Left colon (tissue), 2 donors: ENCODE measurements around the gene CRADD. TPM values are rescaled to one million over a fixed set of nuclear protein-coding genes. Genes with fewer than 3 reads are reported as not detected.
"Not testable (repeated sequence)": the region's sequence is repeated elsewhere in the genome, so short reads cannot be mapped to it uniquely, and the experiment has no call there.

Experiments used
- ATAC-seq: fragments of 200-7000 bp; cut with Tn5 transposase; one replicate; pipeline ENCODE4 v1.9.1; 2020; ENCODE audit warnings: mild to moderate bottlenecking, moderate library complexity
- DNase-seq, 2 donors: peaks; one replicate each; pipeline ENCODE4 v3.0.0-alpha.2; 2020
- intact Hi-C, 2 donors: fragments of 100-400 bp; cut with DNase I in 1 of 2; cut with micrococcal nuclease in 1 of 2; formaldehyde crosslinking; loops; one replicate each; pipeline versions ENCODE4 v1.11.2 to v1.14.0; 2022; cut with DNase I, micrococcal nuclease
- total RNA-seq, 2 donors: library from RNA; stranded (reverse); fragmentation: NEBNext Ultra II Directional; extraction: Animal tissue kit (Norgen Biotek cat#: 25700); gene quantifications; one replicate each; pipeline ENCODE4 v1.2.1, GENCODE V29; 2021
- donor health status: DM: no; HTN: no; CAD: no.
- donor health status: DM: yes; HTN: yes; CAD: no.

The CRADD gene
- total RNA-seq, 2 donors from 2014 or later: 22.1 to 27.6 TPM

DNA sequence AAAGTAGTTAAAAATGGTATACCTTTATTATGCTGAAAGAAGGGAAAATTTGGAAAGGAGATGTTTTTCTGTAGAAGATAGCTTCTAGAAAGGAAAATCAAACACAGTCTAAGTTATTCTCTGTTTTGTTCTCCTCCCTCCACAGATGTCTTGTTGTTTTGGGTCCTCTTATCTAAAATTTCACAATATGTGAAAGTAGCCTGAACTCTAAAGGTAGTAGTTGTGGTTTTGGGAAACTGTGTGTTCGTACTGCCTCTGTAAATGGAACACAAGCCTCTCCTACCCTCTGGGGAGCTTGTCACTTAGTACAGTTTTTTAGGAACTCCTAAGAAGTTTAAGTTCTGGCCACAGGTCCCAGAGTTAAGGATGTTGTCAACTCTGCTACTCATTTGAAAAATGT is 112.6 kb downstream of the CRADD start:
- ATAC-seq (no peak), DNase-seq (no peak)
- intact Hi-C loops: no loop called here

DNA sequence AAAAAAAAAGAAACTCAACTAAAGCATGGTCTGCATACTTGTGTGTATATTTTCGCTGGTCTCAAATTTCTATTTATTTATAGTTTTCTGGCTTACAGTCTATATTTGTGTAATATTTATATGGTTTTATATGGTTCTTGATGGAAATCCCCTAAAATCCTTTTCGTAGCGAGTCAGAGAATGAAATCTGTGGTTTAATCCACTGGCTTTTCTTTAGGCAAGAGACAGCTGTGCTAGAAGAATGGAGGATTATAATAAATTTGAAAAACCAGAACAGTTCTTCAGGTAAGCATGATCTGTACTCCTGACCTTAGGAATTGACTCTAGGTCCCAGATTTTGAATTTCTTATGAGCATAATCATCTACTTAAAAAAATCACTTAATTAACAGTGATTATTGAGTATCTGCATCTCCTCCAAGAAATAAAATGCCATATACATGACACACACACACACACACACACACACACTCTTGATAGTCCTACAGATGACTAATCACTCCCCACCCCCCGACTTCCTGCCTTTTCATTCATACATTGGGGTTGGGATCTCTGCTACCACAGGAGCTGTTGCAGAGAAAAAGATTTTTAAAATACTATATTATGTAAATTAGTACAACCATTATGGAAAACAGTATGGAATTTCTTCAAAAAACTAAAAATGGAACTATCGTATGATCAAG is 113.4 kb downstream of the CRADD start:
- intact Hi-C loops: no loop called here
- ATAC-seq (no peak), DNase-seq (no peak)

DNA sequence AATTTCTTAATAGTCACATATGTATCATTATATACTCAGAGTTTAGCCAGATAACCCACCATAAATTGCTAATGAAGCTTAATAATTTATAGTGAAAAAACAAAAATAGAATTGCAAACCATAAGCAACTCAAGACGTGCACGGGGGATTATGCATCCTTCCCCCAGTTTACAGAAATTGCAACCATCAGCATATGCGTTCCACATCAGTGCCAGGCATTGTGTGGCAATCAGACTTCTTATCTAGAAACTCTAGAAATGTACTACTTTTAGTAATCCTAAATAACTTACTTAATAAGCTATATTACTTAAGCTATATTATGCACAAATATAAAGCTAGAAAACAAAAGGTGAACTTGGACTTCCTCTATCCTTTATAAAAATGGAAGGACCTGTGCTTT is 115.8 kb downstream of the CRADD start:
- DNase-seq: no peak
- ATAC-seq: no peak
- intact Hi-C loops: no loop called here

DNA sequence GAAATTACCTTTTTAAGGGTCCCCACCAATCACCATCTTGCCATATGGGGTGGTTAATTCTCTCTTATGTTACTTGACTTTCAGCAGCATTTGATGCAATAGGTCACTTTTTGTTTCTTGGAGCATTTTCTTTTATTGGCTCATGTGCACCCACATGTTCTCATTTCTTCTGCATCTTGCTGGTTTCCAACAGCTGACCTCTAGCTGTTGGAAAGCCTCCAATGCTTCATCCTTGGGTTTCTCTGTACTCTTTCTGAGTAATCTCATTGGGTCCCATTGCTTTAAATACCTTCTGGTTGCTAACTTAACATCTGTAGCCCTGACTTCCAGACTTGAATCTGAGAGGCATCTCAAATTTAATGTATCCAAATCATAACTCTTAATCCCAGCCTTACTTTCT is 116.8 kb downstream of the CRADD start:
- intact Hi-C loops: no loop called here
- DNase-seq (no peak), ATAC-seq (no peak)

DNA sequence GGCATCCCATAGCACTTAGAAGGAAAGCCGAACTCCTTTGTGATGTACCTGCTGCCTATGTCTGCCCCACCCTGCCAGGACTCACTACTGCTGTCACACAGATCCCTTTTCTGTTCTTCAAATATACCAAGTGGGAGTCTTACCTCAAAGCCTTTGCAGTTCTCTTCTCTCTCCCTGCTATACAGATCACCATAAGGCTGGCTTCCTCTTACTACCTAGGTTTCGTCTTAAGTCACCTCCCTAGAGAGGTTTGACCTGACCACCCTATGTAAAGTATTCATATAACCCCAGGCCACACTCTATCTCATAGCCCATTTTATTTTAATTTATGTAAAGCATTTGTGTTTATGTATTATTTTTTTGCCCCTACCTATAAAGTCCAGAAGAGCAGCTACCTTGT is 117.6 kb downstream of the CRADD start:
- intact Hi-C loops: no loop called here
- no peak for DNase-seq
- no peak for ATAC-seq

DNA sequence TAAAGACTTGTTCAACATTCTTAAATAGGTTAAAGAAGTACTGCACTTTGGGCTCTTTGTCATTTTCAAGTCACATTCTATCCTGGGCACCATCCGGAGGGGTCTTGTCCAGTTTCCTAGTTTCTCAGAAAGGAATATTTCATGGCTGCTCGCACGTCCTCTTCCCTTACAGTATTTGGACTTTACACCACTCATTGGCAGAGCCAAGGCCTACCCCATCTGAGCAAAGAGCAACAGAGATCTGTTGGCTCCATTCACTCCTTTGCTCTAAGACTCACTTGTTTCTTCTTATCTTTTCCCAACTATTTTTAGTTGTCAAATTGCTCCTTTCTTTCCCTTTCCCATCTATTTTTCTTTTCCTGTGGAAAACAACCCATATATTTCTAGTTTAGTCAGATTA is 118.2 kb downstream of the CRADD start:
- intact Hi-C loops: no loop called here
- ATAC-seq (peak; percentile 51), DNase-seq (no peak)

DNA sequence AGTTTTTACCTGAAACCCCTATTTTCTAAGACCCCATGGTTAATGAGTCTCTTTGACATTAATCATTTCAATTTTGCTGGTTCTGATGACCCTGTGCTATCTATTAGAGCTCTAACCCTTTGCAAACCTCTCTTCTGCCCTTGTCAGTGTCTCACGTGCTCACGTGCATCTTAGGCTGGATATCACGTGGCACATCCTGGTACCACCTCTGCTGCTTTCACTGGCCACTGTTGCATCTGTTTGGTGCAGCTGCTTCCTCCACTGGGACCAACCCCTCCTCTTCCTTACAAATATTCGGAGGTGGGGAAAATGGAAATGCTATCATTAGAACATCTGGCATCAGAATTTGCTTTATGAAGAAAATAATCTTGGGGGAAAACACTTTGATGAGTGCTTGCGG is 119.6 kb downstream of the CRADD start:
- intact Hi-C loops: no loop called here
- DNase-seq (no peak), ATAC-seq (no peak)

DNA sequence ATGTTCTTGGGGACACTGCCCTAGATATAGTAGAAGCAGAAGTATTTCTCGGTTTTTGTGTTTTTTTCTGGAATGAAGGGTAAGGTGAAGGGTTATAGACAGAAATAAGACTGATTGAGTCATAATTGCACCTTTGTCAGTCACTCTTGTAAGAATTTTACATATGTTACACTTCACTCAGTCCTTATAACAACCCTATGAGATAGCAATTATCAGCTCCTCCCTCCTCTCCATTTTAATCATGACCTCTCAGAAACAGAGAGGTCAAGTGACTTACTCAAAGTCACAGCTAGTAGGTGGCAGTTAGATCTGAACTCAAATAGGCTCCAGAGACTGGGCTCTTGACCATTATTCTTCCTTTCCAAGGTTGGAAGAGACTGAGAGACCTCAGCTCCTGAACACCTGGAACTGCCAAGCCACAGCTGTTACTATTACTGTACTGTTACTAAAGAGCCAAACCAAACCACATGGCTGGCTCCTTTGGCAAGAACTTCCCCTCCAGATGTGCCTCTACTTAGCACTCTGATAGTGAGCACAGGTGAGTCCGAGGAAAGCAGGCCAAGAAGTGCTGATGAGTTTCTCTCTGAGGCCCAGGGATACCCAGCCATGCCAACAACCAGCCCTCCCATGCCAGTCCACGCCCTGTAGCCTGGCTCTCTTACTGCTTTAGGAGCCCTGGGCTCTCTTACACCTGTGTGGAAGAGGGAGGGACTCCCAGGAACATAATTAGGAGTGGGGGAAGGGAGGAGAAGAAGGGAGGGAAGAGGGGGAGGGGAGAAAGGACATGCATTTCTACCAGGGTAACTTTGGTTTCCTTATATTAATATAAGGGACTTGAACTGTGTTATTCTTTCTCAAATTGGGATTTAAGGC is 121.3 kb downstream of the CRADD start:
- DNase-seq (no peak), ATAC-seq (peak; percentile 52)
- intact Hi-C loops: no loop called here

DNA sequence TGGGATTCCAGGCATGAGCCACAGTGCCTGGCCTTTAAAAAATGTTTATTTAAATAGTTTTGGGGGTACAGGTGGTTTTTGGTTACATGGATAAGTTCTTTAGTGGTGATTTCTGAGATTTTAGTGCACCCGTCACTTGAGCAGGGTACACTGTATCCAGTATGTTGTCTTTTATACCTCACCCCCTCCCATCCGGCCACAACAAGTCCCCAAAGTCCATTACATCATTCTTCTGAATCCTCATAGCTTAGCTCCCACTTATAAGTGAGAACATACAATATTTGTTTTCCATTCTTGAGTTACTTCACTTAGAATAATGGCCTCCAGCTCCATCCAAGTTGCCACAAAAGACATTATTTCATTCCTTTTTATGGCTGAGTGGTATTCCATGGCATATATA is 124.5 kb downstream of the CRADD start:
- intact Hi-C loops, DNase-seq, ATAC-seq: not testable (repeated sequence)

DNA sequence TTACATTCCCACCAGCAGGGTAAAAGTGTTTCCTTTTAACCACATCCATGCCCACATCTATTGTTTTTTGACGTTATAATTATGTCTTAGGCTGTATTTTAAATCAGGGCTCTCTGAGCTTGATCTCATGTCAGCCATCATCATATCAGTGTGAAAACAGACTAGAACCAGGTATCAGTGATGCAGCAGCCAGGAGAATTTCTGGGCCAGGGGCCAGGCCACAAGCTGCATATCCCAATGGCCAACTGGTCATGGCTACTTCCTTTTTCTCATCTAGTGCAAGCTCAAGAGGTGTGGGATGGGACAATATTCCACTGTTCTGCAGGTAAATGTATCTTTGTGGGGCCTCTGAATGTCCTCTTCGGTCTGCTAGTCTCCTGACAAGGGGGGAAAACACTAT is 125.1 kb downstream of the CRADD start:
- intact Hi-C loops: no loop called here
- ATAC-seq (no peak), DNase-seq (no peak)

DNA sequence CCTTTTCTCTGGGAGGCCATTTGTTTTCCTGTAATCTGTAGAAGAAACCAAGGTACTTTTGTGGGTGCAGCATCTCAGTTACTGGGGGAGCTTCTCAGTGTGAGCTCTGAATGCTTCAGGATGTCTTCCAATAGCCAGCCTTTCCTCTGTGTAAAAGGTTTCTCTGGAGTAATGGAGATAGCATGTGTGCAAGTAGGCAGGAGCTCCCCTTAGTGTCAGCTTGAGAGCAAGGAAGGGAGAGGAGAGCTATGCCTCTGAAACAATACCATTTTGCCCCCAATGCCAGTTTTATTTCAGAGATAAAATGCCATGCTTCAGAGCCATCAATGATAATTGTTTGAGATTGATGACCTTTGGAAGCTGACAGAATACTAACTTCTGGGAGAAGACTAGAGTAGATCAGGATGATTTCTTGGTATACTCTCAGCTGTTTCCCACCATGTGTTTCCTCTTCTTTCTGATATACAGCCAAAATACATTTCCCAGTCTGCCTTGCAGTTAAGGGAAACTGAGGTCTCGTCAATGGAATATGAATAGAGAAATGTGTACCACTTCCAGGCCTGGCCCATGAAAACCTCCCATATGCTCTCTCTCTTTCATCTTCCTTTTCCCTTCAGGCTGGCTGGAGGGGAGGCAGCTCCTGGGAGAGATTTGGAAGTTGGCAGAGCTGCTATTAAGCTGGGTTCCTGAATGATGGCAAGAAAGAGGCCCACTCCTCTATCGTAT is 125.7 kb downstream of the CRADD start:
- ATAC-seq (no peak), DNase-seq (no peak)
- intact Hi-C loops: no loop called here

DNA sequence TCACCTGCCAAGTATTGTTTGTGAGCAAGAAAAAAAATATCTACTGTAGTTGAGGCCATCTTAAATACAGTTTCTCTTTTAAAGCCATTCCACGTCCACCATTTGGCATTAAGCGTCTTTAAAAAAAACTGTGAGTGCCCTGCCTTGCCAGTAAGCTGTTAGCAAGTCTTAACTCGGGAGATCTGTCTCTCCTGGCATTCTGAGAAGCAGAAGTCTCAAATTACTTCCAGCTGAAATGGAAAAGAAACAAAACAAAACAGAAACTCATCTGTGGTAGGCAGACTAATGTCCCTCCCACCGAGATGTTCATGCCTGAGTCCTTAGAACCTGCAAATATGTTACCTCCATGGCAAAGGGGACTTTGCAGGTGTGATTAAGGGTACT is 126.2 kb downstream of the CRADD start:
- DNase-seq (no peak), ATAC-seq (no peak)
- intact Hi-C loops: no loop called here

DNA sequence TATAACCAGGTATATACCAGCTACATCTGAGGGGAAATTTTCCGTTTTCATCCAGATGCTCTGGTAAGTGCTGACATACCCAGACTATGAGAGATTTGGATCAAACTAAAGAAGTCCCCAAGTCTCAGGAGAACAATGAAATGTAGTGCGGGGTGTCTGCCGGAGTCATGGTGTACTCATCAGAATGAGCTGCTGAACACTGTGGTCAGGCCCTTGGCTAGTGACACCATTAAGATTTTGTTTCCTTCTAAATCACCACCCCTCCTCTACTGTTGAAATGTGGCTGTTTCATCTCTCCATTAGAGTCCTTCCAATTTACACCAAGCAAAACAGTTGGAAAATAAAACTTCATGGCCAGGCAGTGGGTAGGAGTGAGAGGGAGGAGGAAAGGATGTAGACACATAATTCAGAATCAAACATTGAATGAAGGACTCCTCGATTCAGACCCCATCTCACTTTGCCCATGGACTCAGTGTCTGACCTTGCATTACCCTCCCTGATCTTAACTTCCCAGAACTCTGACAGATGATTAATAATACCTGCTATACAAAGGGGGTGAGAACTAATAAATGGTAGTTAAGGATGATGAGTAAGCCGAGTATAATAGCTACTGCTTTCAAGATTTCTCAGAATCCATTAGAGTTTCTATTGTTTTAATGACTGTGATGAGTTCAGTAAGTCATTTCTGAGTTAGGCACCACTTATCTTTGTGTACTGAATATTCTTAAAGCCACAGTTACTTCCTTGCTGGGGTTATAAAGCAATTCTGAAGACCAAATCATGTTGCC is 127.4 kb downstream of the CRADD start:
- ATAC-seq: peak; percentile 67
- DNase-seq: no peak
- intact Hi-C loops: no loop called here

DNA sequence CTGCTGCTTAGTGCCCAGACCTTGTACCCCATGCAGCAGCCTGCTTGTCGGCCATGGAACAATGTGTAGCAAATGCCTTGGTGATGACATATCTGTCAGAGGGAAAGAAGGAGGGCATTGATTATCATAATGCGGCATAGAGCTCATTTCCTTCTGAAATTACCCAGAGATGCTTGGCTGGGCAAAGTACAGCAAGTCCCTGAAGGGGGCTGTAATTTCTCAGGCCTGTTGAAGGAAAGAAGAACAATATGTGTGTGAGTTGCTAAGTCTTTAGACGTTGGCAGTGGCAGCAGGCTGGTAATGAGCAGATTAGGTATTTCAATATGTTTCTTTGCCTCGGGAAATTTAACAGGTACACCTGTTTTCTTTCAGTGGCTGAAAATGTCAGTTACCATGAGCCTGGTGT is 128.6 kb downstream of the CRADD start:
- intact Hi-C loops: no loop called here
- ATAC-seq (no peak), DNase-seq (no peak)

DNA sequence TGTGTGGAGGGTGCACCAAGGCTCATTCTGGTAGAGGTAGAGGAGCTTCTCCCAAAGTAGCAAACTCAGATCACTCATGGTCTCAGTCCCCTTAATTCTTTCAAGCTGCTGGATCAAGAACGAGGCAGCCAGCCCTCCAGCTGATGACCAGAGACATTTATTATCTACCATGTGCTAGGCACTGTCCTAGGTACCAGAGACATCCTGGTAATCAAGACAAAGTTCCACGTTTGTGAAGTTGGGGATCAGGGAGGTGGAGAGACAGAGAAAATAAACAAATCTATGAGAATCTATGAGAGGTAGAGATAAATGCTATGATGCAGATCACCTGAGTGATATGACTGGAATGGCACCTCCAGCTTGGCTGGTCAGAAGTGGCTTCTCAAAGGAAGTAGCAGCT is 130.2 kb downstream of the CRADD start:
- ATAC-seq: no peak
- intact Hi-C loops: no loop called here
- no peak for DNase-seq

DNA sequence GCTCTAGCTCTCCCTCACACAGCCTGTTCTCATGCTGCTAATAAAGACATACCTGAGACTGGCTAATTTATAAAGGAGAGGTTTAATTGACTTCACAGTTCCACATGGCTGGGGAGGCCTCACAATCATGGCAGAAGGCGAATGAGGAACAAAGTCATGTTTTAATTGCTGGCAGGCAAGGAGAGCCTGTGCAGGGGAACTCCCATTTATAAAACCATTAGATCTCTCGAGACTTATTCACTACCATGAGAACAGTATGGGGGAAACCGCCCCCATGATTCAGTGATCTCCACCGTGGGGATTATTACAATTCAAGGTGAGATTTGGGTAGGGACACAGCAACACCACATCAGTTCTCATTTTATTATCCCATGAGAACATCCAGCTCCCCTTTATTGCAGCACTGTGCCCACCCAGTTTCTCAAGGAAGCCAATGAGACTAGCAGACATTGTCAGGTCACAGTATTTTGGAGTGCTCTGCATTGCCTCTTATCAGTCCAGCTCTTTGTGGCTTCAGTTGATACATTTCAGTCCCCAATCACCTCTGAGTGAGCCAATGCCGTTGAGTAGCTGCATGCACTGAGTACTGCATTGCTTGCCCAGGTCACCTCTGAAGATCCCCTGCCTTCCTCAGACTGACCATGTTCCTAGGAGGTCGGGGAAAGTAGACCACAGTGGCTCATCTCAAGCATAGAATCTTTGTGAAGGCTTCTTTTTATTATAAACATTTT is 131.2 kb downstream of the CRADD start:
- DNase-seq (no peak), ATAC-seq (no peak)
- intact Hi-C loops: no loop called here

DNA sequence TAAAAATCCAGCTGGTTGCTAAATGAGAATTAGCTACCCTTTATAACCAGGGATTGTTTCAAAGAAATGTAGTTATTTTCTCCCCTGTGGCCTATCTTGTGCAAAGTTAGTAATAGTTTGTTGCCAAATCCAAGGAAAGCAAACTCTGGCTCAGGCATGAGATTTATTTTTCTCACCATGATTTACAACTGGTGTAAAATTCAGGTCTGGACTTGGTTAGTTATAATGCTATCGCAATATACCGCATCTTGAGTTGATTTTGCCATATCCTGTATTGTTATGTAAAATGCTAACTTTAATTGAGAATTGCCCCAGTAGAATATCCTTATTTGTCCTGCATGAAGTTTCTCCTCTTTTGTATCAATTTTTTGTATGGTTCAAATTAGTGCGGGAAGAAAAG is 135.5 kb downstream of the CRADD start:
- intact Hi-C loops: no loop called here
- ATAC-seq (no peak), DNase-seq (no peak)

DNA sequence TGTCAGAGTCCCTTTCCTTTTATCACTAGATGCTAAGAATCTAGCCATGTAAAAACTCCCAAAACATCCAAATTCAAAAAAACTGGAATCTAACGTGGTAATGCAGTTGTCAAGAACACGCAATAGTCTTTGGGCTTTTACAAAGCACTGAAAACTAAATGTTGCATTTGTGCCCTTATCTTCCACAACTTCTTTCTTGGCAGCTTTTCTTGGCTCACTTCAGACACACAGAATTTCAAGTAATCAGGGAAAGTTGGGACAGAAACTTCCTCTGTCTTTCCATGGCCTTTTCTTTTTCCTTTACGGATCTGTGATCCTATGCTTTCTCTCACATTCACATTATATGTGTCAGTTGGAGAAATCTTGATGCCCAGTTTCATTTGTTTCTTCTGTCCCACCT is 136.0 kb downstream of the CRADD start:
- no peak for ATAC-seq
- intact Hi-C loops: no loop called here
- no peak for DNase-seq
